DND-41 (cell line): Measurements from ENCODE around the gene FRMPD4.

ENCODE experiments used
- ATAC-seq: fragments of 200-7000 bp; cut with Tn5 transposase; 3 replicates; pipeline ENCODE4 v1.9.1; 2021; ENCODE audit warnings: low read depth; ENCODE audit not compliant: insufficient read depth
- DNase-seq: peaks from one replicate; pipeline ENCODE4 v3.0.0-alpha.2; 2020
- H2AFZ ChIP-seq: 2 replicates; pipeline ENCODE4 v1.6.0; 2012; ENCODE audit warnings: low read depth, low read length
- H3K27ac ChIP-seq: 2 replicates; pipeline ENCODE4 v1.5.1; 2012; ENCODE audit warnings: low read length, inconsistent platforms
- H3K27me3 ChIP-seq: fragments of 200-600 bp; sonication (generic); 2 replicates; pipeline ENCODE4 v1.6.0; 2012; ENCODE audit warnings: low read length, mild to moderate bottlenecking, inconsistent platforms; ENCODE audit not compliant: insufficient read depth, poor library complexity
- H3K36me3 ChIP-seq: 2 replicates; pipeline ENCODE4 v1.5.1; 2012; ENCODE audit warnings: low read length, inconsistent platforms; ENCODE audit not compliant: insufficient read depth
- H3K4me1 ChIP-seq: 2 replicates; pipeline ENCODE4 v1.5.1; 2012; ENCODE audit warnings: mild to moderate bottlenecking, low read length; ENCODE audit not compliant: insufficient read depth
- H3K4me2 ChIP-seq: 2 replicates; pipeline ENCODE4 v1.6.0; 2012; ENCODE audit warnings: mild to moderate bottlenecking, moderate library complexity, low read length, inconsistent platforms; ENCODE audit not compliant: insufficient read depth
- H3K4me3 ChIP-seq, 2 experiments: fragments of 200-600 bp in 1 of 2; shearing (Covaris generic) in 1 of 2; 2 replicates each; pipeline ENCODE4 v1.5.1; 2012 to 2016; ENCODE audit warnings: inconsistent platforms in 2 of 2, low read length in 2 of 2, mild to moderate bottlenecking in 2 of 2, low read depth in 1 of 2, moderate library complexity in 1 of 2
- H3K79me2 ChIP-seq: 2 replicates; pipeline ENCODE4 v1.6.0; 2012; ENCODE audit warnings: low read length, inconsistent platforms; ENCODE audit not compliant: insufficient read depth
- H3K9ac ChIP-seq: 2 replicates; pipeline ENCODE4 v1.6.0; 2012; ENCODE audit warnings: low read depth, mild to moderate bottlenecking, inconsistent platforms, low read length, moderate library complexity
- H3K9me3 ChIP-seq: 2 replicates; pipeline ENCODE4 v1.5.1; 2012; ENCODE audit warnings: low read length, moderate library complexity, mild to moderate bottlenecking, inconsistent platforms; ENCODE audit not compliant: insufficient read depth, severe bottlenecking
- H4K20me1 ChIP-seq: 2 replicates; pipeline ENCODE4 v1.6.0; 2012; ENCODE audit warnings: low read length; ENCODE audit not compliant: insufficient read depth
- EZH2 ChIP-seq: IDR thresholded peaks from 3 replicates; pipeline ENCODE4 v1.6.1; 2012; ENCODE audit warnings: borderline replicate concordance, low read depth, mild to moderate bottlenecking, moderate library complexity, low read length, inconsistent platforms; ENCODE audit not compliant: severe bottlenecking
- TF ChIP-seq, protein P1 (sequence below): IDR thresholded peaks from 2 replicates; pipeline ENCODE4 v1.5.1; 2012; ENCODE audit warnings: borderline replicate concordance, low read length, moderate library complexity, mild to moderate bottlenecking; ENCODE audit not compliant: poor library complexity, severe bottlenecking; ENCODE audit errors: extremely low read depth

Gene FRMPD4

DNA sequence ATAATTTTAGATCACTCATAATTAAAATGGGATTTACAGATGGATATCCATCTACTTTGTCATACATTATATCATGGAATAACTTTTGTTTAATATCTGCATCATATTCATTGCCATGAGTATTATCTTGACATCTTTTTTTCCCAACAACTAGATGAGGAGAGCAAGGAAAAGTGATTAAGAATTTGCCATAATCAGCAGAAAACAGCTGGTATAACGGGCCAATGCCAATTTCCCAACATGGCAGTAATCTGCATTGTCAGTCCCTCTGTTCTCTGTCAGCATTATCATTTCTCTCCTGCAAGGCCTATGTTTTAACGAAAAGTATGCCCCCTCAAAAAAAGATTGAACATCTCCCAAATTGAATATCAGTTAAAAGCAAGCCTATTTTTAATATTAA, 314.0 kb downstream of the FRMPD4 start:
- Histone ChIP-seq H4K20me1 (no peaks in the 10 kb centered on the region), H3K4me1 (no peaks in the 10 kb centered on the region), H3K27me3 (no peaks in the 10 kb centered on the region), H2AFZ (no peak overlapping the region), H3K4me3 (no peak overlapping the region), H3K27ac (no peak overlapping the region), H3K36me3 (no peaks in the 10 kb centered on the region), H3K9me3 (no peaks in the 10 kb centered on the region), H3K79me2 (no peaks in the 10 kb centered on the region), H3K9ac (no peak overlapping the region), H3K4me2 (no peak overlapping the region)
- DNase-seq (no peak), ATAC-seq (no peak)
- TF ChIP-seq EZH2 = no peak
- TF ChIP-seq, protein P1, sequence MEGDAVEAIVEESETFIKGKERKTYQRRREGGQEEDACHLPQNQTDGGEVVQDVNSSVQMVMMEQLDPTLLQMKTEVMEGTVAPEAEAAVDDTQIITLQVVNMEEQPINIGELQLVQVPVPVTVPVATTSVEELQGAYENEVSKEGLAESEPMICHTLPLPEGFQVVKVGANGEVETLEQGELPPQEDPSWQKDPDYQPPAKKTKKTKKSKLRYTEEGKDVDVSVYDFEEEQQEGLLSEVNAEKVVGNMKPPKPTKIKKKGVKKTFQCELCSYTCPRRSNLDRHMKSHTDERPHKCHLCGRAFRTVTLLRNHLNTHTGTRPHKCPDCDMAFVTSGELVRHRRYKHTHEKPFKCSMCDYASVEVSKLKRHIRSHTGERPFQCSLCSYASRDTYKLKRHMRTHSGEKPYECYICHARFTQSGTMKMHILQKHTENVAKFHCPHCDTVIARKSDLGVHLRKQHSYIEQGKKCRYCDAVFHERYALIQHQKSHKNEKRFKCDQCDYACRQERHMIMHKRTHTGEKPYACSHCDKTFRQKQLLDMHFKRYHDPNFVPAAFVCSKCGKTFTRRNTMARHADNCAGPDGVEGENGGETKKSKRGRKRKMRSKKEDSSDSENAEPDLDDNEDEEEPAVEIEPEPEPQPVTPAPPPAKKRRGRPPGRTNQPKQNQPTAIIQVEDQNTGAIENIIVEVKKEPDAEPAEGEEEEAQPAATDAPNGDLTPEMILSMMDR = no peak

DNA sequence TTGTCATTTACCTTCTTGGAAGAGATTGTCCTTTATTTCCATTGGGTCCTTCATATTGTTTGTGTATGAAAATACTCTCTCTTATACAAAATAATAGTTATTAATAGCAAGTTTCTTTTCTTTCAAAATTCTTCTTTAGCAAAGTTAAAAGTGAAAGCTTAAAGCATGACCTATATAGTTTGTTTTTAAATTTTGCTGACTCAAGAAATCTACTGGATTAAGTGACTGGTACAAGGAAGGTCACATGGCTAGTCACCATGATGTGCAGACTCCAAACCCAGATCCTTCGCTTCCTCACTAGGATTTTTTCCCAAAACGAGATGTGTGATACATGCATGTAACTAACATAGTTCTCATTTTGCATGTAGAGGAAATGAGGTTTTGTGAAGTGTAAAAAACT, 322.7 kb downstream of the FRMPD4 start:
- H3K4me1 ChIP-seq = no peaks in the 10 kb centered on the region
- H2AFZ ChIP-seq = no peak overlapping the region
- H3K27me3 ChIP-seq = no peaks in the 10 kb centered on the region
- H3K9me3 ChIP-seq = no peaks in the 10 kb centered on the region
- H3K36me3 ChIP-seq = no peaks in the 10 kb centered on the region
- no peaks in the 10 kb centered on the region for H3K79me2 ChIP-seq
- no peak overlapping the region for H3K9ac ChIP-seq
- ATAC-seq (no peak), DNase-seq (no peak)
- TF ChIP-seq, protein P1 = no peak
- no peak for TF ChIP-seq EZH2
- H3K4me3 ChIP-seq = no peak overlapping the region
- no peak overlapping the region for H3K4me2 ChIP-seq
- H3K27ac ChIP-seq = no peak overlapping the region
- no peaks in the 10 kb centered on the region for H4K20me1 ChIP-seq

DNA sequence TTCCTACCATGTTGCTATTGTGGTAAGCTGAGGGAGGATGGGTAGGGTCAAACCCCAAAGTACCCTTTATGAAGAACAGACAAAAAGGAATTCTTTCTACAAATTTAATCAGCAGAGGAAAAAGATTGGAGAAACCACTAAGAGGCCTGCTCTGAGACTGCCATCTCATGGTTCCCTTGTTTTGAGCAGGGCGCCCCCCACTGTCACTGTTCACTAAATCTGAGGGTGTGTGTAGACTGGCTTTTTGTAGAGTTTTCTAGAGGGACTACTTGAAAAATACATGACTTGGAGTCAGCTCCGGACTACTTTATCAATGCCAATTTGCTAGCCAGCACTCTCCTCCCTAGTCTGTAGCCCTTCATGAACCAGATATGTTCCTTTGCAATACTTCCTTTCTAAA, 324.8 kb downstream of the FRMPD4 start:
- Histone ChIP-seq H3K9ac (no peak overlapping the region), H3K4me1 (no peaks in the 10 kb centered on the region), H3K27ac (no peak overlapping the region), H3K27me3 (no peaks in the 10 kb centered on the region), H3K79me2 (no peaks in the 10 kb centered on the region), H4K20me1 (no peaks in the 10 kb centered on the region), H3K36me3 (no peaks in the 10 kb centered on the region), H2AFZ (no peak overlapping the region), H3K9me3 (no peaks in the 10 kb centered on the region), H3K4me2 (no peak overlapping the region), H3K4me3 (no peak overlapping the region)
- TF ChIP-seq EZH2 = no peak
- TF ChIP-seq, protein P1 = no peak
- no peak for ATAC-seq
- DNase-seq = no peak

DNA sequence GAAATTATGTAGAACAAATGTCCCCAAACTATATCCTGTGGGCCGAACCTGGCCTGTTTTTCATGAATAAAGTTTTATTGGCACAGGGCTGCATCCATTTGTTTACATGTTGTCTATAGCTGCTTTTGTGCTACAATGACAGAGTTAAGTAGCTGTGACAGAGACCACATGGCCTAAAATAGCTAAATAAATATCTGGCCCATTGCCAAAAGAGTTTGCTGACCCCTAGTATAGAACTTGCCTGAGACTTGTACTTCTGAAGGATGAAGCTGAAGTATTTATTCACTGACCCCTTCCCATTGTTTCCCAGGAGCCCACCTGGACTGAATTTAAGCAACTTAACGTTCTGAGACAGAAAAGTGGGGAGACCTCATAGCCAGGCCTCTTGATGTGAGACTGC, 325.6 kb downstream of the FRMPD4 start:
- H3K36me3 ChIP-seq = no peaks in the 10 kb centered on the region
- H3K4me3 ChIP-seq = no peak overlapping the region
- no peak overlapping the region for H3K27ac ChIP-seq
- H3K79me2 ChIP-seq = no peaks in the 10 kb centered on the region
- no peak overlapping the region for H3K9ac ChIP-seq
- ATAC-seq = no peak
- H3K4me1 ChIP-seq = no peaks in the 10 kb centered on the region
- no peak overlapping the region for H3K4me2 ChIP-seq
- DNase-seq = no peak
- no peaks in the 10 kb centered on the region for H4K20me1 ChIP-seq
- no peak for TF ChIP-seq EZH2
- TF ChIP-seq, protein P1 = no peak
- H3K9me3 ChIP-seq = no peaks in the 10 kb centered on the region
- no peaks in the 10 kb centered on the region for H3K27me3 ChIP-seq
- no peak overlapping the region for H2AFZ ChIP-seq
